PC-3 (cell line): ENCODE measurements around the gene OR52K2.

Source experiments
- CTCF ChIP-seq: fragments of 300-600 bp; sonication (generic); conservative IDR thresholded peaks from 2 replicates; pipeline ENCODE4 v1.5.1; 2017; ENCODE audit warnings: antibody characterized with exemption, low read depth, mild to moderate bottlenecking, low read length
- EZH2 ChIP-seq: fragments of 300-600 bp; sonication (generic); IDR thresholded peaks from one replicate; pipeline ENCODE4 v1.6.1; 2017; ENCODE audit warnings: antibody characterized with exemption, mild to moderate bottlenecking, low read length; ENCODE audit not compliant: unreplicated experiment
- EZH2phosphoT487 ChIP-seq: fragments of 300-600 bp; sonication (generic); IDR thresholded peaks from 2 replicates; pipeline ENCODE4 v1.6.1; 2018; ENCODE audit warnings: mild to moderate bottlenecking, antibody characterized with exemption, low read length, borderline replicate concordance

- TF ChIP-seq CTCF: no peak
- TF ChIP-seq EZH2: no peak
- no peak for TF ChIP-seq EZH2phosphoT487
These were observed 30.7 kb upstream of the OR52K2 start for GRCh38 chr11:4418403-4418802.
